Measurements from ENCODE around the gene CENPV.
"Not testable (repeated sequence)": the region's sequence is repeated elsewhere in the genome, so short reads cannot be mapped to it uniquely, and the experiment has no call there.

The CENPV gene

GRCh38 chr17:16313139-16314090 lies 39.9 kb downstream of the CENPV start:
- no peak for DNase-seq (ENCODE audit: low spot score)

- DNase-seq (ENCODE audit: low spot score), result not testable (repeated sequence)
Observed at GRCh38 chr17:16312061-16312460, 41.2 kb downstream of the CENPV start.

- no peak for DNase-seq (ENCODE audit: low spot score)
Observed at GRCh38 chr17:16306211-16306610, 47.1 kb downstream of the CENPV start.

- DNase-seq (ENCODE audit: low spot score), result peak; percentile 11
Observed at GRCh38 chr17:16304830-16305229, 48.4 kb downstream of the CENPV start.

- DNase-seq (ENCODE audit: low spot score), result no peak
Observed at GRCh38 chr17:16302856-16303255, 50.4 kb downstream of the CENPV start.

- no peak for DNase-seq (ENCODE audit: low spot score)
Observed at GRCh38 chr17:16301963-16302855, 51.1 kb downstream of the CENPV start.

- no peak for DNase-seq (ENCODE audit: low spot score)
Observed at GRCh38 chr17:16300554-16300953, 52.7 kb downstream of the CENPV start.

- no peak for DNase-seq (ENCODE audit: low spot score)
Observed at GRCh38 chr17:16298140-16298662, 55.1 kb downstream of the CENPV start.

GRCh38 chr17:16297367-16298139 lies 55.7 kb downstream of the CENPV start:
- DNase-seq (ENCODE audit: low spot score), result no peak

GRCh38 chr17:16296072-16296471 lies 57.2 kb downstream of the CENPV start:
- peak; percentile 27 for DNase-seq (ENCODE audit: low spot score)

- DNase-seq (ENCODE audit: low spot score), result no peak
Observed at GRCh38 chr17:16294560-16294959, 58.7 kb downstream of the CENPV start.

- DNase-seq (ENCODE audit: low spot score), result no peak
Observed at GRCh38 chr17:16293931-16294330, 59.3 kb downstream of the CENPV start.

Data from activated CD4-positive, alpha-beta T cell treated with anti-CD3 and anti-CD28 coated beads, Interleukin-2, Interleukin-4, amounts not matched to agents 100 ng/mL and 50 ng/mL, durations not matched to agents 16 hours and 8 hours (primary cell).